Lung microvascular endothelial cell (primary cell): ENCODE measurements around the gene VENTX. TPM values are rescaled to one million over a fixed set of nuclear protein-coding genes. Genes with fewer than 3 reads are reported as not detected.
"Not testable (repeated sequence)": the region's sequence is repeated elsewhere in the genome, so short reads cannot be mapped to it uniquely, and the experiment has no call there.

Source experiments
- DNase-seq, 2 donors: peaks; one replicate each; pipeline versions ENCODE4 v3.0.0 to v3.0.0-alpha.2; 2010; ENCODE audit warnings: low read depth in 2 of 2
- total RNA-seq: library from RNA; depleted of rRNA; stranded (reverse); fragments of >200 nt; gene quantifications from 2 replicates; pipeline ENCODE4 v1.2.1, GENCODE V29; 2014

Gene VENTX
- total RNA-seq, 1 donor from 2014 or later, result not detected

DNA sequence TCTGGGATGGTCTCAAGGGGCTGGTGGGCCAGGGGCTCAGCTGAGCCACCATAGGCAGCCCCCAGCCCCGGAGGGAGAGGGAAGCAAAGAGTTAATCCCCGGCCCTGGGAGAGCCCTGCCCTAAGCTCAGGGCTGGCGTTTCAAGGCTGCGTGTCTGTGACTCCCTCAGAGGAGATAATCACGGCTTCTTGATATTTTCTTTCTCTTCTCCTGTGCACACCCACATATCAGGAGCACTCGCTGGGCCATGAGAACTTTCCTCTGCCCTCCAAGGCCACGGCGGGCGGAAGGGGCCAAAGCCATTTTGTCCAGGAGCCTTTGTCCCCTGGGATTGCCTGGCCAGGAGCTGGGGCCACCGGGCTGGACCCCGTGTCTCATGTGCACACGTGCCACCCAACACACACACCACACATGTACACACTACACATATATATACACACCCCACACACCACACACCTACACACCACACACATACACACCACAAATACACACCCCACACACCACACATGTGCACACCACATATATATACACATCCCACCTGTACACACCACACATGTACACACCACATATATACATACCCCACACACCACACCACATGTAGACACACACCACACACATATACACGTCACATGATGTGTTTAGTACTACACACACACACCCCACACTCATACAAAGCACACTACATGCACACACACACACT is 16.9 kb downstream of the VENTX start:
- no peak for DNase-seq

DNA sequence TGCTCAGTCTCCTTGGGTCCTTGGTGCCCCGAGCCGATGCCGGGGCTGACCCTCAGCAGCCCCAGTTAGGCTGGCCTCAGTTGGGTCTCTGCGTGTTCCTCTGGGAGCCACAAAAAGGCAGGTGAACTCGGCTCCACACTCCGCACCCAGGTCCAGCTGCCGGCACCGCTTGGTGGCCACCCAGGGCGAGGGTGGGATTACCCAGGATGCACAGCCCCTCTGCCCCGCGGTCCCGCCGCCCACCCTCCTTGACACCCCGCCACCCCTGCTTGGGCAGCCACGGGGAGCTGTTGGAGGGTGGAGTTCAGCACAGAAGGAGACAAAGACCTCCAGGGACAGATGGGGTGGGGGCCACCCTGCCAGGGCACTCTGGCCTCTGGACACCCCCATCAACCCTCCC is 17.7 kb downstream of the VENTX start:
- no peak for DNase-seq

DNA sequence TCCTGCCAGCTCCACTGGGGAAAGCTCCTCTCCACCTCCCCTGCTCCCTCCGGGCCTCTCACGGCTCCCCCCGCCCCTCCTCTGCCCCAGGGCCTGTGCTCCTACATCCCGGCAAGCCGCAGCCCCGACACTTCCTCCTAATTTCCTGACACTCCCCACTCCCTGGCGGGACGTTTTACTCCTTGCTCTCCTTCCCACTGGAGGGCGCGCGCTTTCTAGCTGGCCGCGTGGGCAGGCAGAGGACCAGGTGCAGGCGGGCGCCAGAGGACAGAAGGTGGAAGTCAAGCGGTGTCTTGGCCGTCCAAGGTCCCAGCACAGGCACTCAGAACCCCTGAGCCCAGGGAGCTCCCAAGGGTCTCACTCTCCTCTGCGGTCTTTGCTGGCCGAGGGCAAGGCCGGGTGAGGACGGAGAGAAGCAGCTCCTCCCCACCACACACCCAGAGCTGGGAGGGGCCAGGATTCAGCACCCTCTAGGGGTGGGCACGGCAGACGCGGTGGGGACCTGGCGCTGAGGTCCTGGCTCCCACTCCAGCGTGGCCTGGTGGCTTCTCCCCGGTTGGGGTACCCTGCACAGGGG is 19.9 kb downstream of the VENTX start:
- DNase-seq, result peak; percentile 20 to 58

DNA sequence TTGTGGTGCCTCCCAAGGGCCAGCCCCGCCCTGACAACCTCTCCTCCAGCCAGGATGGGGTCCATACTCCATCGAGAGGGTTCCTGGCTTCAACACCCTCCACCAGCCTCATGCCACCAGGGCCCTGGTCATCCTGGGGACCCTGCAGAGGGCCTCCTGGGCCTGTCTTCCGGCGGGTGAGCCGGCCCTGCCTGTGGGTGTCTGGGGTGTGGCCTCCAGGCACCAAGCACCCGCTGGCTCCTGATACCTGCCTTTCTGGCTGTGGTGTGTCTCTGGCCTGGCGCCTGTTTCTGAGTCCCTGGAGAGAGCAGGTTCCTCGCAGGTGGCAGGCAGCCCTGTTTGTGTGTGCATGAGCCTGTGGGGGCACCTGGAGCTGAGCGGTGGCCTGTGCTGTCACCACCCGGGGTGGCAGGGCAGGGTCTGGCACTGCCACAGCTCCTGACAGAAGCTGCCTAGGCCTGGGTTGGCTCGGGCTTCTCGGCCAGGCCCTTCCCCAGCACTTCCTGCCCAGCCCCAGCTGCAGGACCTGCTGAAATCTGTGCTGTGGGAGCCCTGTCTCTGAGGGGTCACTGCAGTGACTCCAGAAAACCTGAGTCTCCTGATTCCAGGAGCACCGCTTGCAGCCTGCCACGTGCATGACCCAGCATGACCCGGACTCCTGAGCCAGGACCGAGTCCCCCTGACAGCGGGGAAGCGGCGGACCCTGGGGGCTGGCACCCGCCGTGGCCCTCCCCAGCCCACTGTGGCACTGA is 20.6 kb downstream of the VENTX start:
- no peak for DNase-seq

DNA sequence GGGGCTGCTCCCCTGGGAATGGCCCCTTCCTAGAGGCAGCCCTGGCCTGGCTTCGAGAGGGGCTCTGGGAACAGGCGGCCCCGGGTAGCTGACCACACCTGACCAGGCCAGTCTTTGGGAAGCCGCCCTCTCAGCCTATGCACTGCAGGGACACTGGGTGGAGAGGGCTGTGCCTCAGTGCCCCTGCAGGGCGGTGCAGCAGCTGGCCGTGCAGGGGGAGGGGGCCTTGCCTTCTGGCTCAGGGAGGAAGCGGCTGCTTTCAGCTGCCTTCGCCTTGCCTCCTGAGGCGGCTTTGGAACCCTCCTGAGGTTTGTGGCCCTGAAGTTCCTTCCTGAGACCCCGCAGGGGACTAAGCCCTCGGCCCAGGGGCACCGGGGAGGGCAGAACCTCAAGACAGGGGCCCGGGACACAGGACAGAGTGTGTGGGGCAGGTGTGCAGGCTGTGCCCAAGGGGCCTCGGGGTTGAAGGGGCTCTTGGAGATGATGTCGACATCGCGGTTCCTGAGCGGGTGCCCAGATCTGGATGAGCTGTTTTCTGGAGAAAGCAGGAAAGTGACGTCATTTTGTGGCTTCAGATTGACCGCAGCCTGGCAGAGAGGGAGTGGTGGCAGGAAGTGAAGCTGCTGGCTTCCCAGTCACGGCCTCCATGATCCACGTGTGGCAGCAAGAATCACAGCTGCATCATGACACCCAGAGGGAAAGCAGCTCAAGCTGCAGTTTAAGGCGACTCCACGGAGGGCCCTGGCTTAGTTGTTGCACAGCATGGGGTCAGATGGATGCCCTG is 21.4 kb downstream of the VENTX start:
- DNase-seq, result peak; percentile 73 to 97

DNA sequence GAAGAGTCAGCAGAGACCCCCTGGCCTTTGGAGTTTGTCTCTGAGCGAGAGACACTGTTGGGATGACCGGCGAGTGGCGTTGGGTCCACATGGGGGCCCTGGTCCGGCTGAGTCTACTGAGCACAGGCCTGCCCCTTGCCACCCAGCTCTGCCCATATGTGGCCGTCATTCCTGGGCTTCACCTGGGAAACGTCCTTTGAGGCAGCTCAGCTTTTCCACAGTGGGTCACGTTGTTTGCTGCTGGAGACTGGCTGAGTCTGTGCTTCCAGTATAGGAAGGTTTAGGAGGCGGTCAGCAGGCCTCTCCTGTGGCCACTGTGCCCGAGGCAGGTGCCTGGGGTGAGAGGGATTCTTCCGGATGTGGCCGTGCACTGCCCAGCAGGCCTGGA is 21.9 kb downstream of the VENTX start:
- no peak for DNase-seq

DNA sequence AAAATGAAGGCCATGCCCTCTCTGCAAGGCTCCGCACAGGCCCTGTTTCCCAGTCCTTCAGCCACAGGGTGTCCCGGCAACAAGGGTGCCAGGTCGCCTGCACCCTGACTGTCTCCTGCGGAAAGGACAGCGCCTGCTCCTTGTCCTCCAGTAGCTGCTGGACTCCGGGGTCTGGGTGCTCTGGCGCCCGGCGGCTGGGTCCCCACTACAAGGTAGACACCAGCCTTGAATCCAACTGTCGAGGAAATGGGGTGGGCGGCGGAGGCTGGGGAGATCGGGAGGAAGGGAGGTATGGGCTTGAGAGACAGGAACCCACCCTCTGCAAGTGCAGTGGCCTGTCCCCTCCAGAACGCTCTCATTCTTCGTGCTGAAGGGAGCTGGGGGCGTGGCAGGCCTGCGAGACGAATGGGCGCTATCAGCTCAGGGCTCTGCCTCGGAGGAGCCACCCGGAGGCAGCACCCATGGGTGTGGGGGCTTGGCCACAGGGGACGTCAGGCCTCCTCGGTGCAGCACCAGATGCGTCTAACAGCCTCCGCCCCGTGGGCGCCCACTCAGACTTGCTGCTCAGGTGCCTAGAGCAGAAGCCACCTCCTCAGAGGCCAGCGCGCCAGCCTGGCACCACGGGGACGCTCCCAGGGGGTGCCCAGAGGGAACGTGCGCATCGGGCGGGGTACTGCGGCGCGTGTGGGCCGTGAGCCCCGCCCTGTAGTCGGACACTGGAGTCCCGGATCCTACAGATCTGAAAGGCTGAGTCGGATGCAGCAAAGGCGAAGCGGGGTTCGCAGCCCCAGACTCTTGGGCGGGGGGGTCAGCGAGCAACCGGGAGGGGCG is 23.5 kb downstream of the VENTX start:
- peak in 1 of 2 donors; percentile 46 for DNase-seq

DNA sequence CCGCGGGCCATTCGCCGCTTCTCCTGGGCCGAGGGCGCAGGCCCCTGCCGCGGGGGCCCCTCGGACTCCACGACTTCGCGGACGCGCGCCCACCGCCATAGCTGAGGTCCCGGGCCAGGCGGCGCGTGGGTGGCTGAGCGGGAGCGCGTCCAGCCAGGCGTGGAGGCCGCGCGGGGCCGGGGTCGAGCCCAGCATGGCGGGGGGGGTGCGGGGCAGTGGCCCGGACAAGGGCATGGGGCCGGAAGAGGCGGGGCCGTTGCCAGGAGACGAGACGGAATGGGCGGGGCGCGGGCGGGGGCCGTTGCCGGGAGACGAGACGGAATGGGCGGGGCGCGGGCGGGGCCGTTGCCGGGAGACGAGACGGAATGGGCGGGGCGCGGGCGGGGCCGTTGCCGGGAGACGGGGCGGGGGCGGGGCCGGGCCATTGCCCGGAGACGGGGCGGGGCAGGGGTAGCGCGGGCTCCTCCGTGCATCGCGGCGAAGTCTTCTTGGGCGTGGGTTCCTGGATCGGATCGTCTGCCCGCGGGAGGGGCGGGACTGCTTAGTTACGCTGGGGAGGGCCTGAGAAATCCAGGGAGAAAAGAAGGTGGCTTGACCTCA is 24.2 kb downstream of the VENTX start:
- DNase-seq, result peak; percentile 54 to 80

DNA sequence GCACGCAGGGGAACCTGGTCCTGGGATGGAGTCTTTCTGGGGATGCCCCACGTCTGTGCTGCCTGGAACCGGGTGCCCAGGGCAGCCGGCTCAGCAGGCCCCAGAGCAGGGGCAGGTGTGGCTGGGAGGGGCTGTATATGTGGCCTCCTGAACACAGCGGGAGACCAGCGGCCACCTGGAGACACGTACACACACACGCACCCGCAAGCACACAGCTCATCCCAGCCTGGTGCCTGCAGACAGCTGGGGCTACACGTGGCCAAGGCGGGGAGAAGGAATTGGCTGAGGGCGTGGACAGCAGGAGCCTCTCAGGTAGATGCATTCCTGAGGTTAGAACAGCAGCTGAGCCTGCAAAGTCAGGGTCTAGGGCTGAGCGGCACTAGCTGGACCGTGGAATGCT is 25.0 kb downstream of the VENTX start:
- no peak for DNase-seq

DNA sequence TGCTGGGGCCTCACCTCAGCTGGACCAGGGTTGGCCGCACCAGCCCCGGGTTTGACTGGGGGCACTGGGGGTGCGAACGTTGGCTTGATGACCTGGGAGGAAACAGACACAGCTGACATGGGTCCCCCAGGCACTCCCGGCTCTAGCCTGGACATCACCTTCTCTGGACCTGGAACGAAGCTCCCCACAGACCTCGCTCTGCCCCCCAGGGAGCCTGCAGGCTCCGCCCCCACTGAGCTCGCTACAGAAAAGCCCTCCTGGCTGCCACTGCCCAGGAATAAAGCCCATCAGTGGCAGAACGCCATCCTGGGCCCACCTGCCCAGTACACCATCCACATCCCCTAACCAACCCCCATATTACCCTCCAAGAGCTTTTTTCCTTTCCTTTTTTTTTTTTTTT is 26.0 kb downstream of the VENTX start:
- DNase-seq, result no peak

DNA sequence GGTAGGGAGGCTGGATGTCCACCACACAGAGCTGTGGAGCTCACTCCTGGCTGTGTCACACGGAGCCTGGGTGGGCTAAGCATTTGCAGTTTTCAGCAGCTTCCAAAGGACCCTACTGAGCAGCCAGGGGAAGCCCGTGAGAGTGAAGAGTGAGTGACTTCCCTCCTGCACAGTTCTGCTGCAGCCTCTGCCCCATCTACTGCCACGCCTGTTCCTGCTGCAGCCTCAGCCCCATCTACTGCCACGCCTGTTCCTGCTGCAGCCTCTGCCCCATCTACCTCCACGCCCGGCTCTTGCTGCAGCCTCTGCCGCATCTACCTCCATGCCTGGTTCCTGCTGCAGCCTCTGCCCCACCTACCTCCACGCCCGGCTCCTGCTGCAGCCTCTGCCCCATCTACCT is 26.8 kb downstream of the VENTX start:
- DNase-seq, result no peak

DNA sequence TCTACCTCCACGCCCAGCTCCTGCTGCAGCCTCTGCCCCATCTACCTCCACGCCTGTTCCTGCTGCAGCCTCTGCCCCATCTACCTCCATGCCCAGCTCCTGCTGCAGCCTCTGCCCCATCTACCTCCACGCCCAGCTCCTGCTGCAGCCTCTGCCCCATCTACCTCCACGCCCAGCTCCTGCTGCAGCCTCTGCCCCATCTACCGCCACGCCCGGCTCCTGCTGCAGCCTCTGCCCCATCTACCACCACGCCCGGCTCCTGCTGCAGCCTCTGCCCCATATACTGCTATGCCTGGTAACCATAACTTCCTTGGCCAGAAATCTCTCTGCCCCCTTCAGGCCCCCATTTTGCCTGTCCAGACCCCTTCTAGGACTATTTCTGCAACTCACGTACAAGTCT is 27.4 kb downstream of the VENTX start:
- not testable (repeated sequence) for DNase-seq

DNA sequence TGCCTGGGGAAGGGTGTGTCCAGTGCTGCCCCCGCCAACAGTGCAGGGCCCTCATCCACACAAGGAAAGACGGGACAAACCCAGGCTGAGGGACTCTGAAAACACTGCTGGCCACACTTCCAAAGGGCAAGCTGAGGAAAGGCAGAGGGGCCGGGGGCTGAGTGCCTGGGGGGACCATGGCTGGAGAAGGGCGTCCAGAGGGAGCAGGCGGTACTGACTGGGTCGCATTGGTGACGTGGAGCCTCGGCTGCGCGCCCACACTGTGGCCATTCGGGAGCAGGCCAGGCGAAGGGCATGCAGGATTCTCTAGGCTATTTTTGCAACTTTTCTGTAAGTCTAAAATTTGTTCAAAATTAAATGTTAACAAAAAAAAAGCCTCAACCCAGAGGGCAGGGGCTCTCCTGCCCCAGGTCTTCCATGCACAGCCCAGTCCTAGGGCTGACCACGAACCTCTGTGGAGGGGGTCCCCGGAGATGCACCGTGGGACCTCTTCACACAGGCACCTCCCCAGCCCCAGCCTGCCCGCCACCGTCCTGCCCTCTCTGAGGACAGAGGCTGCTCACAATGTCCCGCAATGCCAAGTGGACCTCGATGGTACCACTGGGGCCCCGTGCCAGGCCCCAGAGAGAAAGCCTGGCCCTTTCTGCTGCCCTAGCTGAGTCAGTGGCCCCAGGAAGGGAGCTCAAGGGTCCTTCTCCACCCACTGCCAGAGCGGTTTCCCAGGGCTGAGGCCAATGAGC is 28.6 kb downstream of the VENTX start:
- no peak for DNase-seq

DNA sequence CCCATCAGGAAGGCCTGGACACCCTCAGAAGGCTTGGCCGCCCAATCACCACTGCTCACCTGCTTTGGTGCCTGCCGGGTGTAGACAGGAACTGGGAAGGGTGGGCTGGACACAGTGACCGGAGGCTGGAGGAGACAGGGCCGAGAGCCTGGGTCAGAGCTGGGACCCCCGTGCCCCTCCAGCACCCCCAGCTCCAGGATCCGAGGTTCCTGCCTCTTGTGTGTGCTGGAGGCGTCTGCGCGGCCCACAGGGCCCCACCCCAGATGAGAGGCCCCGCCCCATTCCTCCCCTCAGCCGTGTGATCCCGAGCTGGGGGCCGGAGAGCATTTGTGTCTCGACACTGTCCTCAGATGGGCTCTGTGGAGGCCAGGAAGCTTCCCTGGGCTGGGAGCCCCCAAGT is 29.6 kb downstream of the VENTX start:
- no peak for DNase-seq

DNA sequence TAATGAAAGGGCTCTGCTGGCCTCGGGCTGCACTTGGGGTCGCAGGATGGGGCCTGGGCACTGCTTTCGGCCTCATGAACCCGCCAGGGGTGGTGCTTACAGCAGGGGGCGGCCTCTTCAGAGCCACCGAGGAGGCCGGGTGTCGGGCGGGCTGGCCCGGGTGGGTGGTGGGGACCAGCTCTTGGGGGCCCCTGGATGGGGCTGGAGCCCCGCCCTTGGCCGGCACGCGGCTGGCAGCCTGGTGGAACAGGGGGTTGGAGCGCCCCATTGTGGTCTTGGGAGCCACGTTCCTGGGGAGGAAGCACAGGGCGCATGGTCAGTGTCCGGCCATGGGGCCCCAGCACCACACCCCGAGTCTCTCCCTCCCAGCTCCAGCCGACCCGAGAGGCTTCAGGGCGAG is 30.2 kb downstream of the VENTX start:
- no peak for DNase-seq

DNA sequence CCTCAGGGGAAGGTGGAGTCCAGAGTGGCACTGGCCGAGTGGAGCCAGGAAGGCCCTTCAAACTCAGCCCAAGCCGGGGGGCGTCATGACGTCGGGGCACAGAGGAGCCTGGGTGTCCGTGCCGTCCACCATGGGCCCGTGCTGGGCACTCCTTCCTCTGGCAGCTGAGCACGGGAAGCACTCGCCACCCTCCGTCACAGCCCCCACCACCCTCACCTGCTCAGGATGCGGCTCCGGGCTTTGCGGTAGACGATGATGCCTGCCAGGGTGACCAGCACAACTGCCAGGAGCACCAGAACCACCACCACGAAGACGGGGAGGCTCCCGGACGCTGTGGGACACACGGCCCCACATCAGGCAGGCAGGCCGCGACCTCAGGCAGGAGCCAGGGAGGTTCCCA is 30.9 kb downstream of the VENTX start:
- DNase-seq, result no peak

DNA sequence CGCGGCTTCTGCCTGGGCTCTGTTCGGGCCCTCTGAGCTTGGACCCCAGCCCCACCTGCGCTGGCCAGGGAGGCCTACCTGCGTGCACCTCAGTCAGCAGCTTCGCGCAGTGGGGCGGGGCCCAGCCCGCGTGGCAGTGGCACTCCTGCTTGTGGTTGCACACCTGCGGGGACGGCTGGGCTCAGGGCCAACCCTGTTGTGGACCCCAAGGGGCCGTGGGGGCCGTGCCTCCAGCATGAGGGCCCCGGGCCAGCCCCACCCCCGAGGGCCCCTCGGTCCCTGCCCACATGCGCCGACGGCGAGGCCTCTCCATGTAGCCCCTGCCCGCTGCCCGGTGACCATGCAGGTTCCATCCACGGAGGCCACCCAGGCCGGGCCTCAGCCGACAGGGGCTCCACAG is 31.7 kb downstream of the VENTX start:
- no peak for DNase-seq

DNA sequence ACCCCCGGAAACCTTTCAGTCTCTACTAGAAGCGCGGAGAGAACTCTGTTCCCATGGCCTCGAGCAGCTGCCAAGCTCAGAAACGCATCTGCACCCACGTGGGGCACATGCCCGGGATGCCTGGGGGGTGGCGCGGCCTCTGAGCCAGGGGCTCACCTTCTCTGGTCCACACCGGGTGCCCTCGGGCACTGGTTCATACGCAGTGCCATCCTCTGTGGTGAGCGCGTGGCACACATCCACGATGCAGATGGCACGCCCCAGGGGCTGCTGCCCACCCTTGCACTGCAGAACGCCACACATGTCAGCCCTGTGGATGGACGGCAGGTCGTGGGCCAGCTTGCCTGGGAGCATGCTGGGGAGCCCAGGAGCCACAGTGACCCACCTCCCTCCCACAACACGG is 32.5 kb downstream of the VENTX start:
- no peak for DNase-seq

DNA sequence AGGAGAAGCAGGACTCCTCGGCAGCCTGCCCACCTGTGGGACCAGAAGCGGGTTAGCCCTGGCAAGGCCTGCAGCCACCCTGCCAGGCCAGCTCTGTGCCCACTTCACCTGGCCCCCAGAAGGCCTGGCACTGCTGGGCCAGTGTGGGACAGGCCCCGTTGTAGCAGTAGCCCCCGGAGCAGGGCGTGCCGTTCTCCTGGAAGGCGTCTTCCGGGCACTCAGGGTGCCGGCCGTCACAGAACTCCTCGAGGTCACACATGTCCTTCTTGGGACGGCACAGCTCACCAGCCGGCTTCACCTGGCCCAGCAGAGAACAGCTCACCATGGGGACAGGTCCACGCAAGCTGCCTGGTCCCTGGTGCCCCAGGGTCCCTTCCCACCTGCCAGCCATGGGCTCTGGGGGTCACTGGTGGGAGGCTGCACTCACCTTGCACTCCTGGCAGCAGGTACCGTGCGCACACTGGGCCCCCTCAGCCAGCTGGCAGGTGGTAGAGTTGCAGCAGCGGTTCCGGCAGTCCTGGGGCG is 33.2 kb downstream of the VENTX start:
- DNase-seq, result no peak
